Mesenchymal stem cell (in vitro differentiated cells and primary cell): Measurements from ENCODE around the gene POLR2I.

Source experiments
- DNase-seq: peaks from one replicate; pipeline ENCODE4 v3.0.0-alpha.2; 2013
- H2AFZ ChIP-seq: one replicate; pipeline ENCODE4 v1.6.1; 2013; ENCODE audit warnings: low read depth, mild to moderate bottlenecking, control low read depth, inconsistent platforms, low read length, moderate library complexity
- H2AK5ac ChIP-seq: 2 replicates; pipeline ENCODE4 v1.6.1; 2013; ENCODE audit warnings: low read length, moderate library complexity, mild to moderate bottlenecking, inconsistent platforms; ENCODE audit not compliant: severe bottlenecking
- H2BK120ac ChIP-seq: one replicate; pipeline ENCODE4 v1.6.1; 2013; ENCODE audit warnings: low read depth, mild to moderate bottlenecking, inconsistent platforms, low read length, moderate library complexity
- H2BK12ac ChIP-seq, 2 experiments: one replicate each; pipeline ENCODE4 v1.6.1; 2013; ENCODE audit warnings: inconsistent platforms in 2 of 2, low read length in 2 of 2, mild to moderate bottlenecking in 2 of 2, moderate library complexity in 2 of 2, control low read depth in 1 of 2
- H2BK15ac ChIP-seq: one replicate; pipeline ENCODE4 v1.6.1; 2013; ENCODE audit warnings: mild to moderate bottlenecking, low read depth, inconsistent platforms; ENCODE audit not compliant: poor library complexity, severe bottlenecking
- H2BK5ac ChIP-seq: 2 replicates; pipeline ENCODE4 v1.6.1; 2013; ENCODE audit warnings: low read depth, mild to moderate bottlenecking, low read length, control low read depth, inconsistent platforms; ENCODE audit not compliant: poor library complexity, severe bottlenecking
- H3K14ac ChIP-seq, 2 experiments: one replicate each; pipeline ENCODE4 v1.6.1; 2013; ENCODE audit warnings: inconsistent platforms in 2 of 2, low read length in 2 of 2, control low read depth in 1 of 2, mild to moderate bottlenecking in 1 of 2, moderate library complexity in 1 of 2
- H3K18ac ChIP-seq, 2 experiments: one replicate each; pipeline ENCODE4 v1.6.1; 2013; ENCODE audit warnings: inconsistent platforms in 2 of 2, low read length in 2 of 2, control low read depth in 1 of 2, low read depth in 1 of 2, mild to moderate bottlenecking in 1 of 2
- H3K23ac ChIP-seq, 2 experiments: one replicate each; pipeline ENCODE4 v1.6.1; 2013; ENCODE audit warnings: inconsistent platforms in 2 of 2, low read length in 2 of 2, mild to moderate bottlenecking in 2 of 2, moderate library complexity in 2 of 2, control low read depth in 1 of 2
- H3K27ac ChIP-seq: 2 replicates; pipeline ENCODE4 v1.5.1; 2013; ENCODE audit warnings: mild to moderate bottlenecking, moderate library complexity, low read length, control low read depth, inconsistent platforms; ENCODE audit not compliant: poor library complexity, severe bottlenecking
- H3K27me3 ChIP-seq, 2 experiments: 2 replicates each; pipeline versions ENCODE4 v1.6.1 to v1.7.0; 2013; ENCODE audit warnings: low read length in 2 of 2, mild to moderate bottlenecking in 2 of 2, moderate library complexity in 2 of 2, control low read depth in 1 of 2, inconsistent platforms in 1 of 2; ENCODE audit not compliant: control insufficient read depth in 1 of 2, insufficient read depth in 1 of 2
- H3K36me3 ChIP-seq, 2 experiments: 2 replicates each; pipeline versions ENCODE4 v1.6.1 to v1.7.0; 2013; ENCODE audit warnings: low read length in 2 of 2, control low read depth in 1 of 2, inconsistent platforms in 1 of 2, low read depth in 1 of 2, mild to moderate bottlenecking in 1 of 2; ENCODE audit not compliant: insufficient read depth in 2 of 2, control insufficient read depth in 1 of 2
- H3K4ac ChIP-seq, 2 experiments: one replicate each; pipeline ENCODE4 v1.6.1; 2013; ENCODE audit warnings: inconsistent platforms in 2 of 2, low read length in 2 of 2, mild to moderate bottlenecking in 2 of 2, moderate library complexity in 2 of 2, control low read depth in 1 of 2, low read depth in 1 of 2
- H3K4me1 ChIP-seq: 2 replicates; pipeline ENCODE4 v1.6.1; 2013; ENCODE audit warnings: low read depth, low read length, control low read depth; ENCODE audit not compliant: control insufficient read depth, insufficient read depth
- H3K4me2 ChIP-seq: 2 replicates; pipeline ENCODE4 v1.6.1; 2013; ENCODE audit warnings: low read length, mild to moderate bottlenecking, inconsistent platforms; ENCODE audit not compliant: poor library complexity, severe bottlenecking
- H3K4me3 ChIP-seq, 2 experiments: 2 replicates each; pipeline versions ENCODE4 v1.5.1 to v1.7.0; 2013; ENCODE audit warnings: low read length in 2 of 2, mild to moderate bottlenecking in 2 of 2, control low read depth in 1 of 2, low read depth in 1 of 2; ENCODE audit not compliant: insufficient read depth in 1 of 2
- H3K79me1 ChIP-seq: replicated peaks from 2 replicates; pipeline ENCODE4 v1.6.1; 2013; ENCODE audit warnings: mild to moderate bottlenecking, control low read depth, low read length, inconsistent platforms; ENCODE audit not compliant: poor library complexity, severe bottlenecking
- H3K9ac ChIP-seq: 2 replicates; pipeline ENCODE4 v1.7.0; 2013; ENCODE audit warnings: mild to moderate bottlenecking, low read length, moderate library complexity
- H3K9me3 ChIP-seq: 2 replicates; pipeline ENCODE4 v1.7.0; 2013; ENCODE audit warnings: mild to moderate bottlenecking, low read length; ENCODE audit not compliant: control insufficient read depth
- H4K8ac ChIP-seq: one replicate; pipeline ENCODE4 v1.6.1; 2013; ENCODE audit warnings: inconsistent platforms, mild to moderate bottlenecking, low read length, moderate library complexity
- H4K91ac ChIP-seq: one replicate; pipeline ENCODE4 v1.6.1; 2013; ENCODE audit warnings: mild to moderate bottlenecking, low read length, inconsistent platforms
- WGBS: methylation state at CpG from one replicate; pipeline ENCODE4 v1.1.7; 2013; ENCODE audit warnings: mixed read lengths; 5-methylcytosine and 5-hydroxymethylcytosine counted together

POLR2I gene

GRCh38 chr19:36141039-36141927 is 26.6 kb upstream of the POLR2I start:
- peak overlapping the region; percentile 100 for H3K9ac ChIP-seq
- peaks cover 39 to 41% of the 10 kb centered on the region in 2 experiments for H3K36me3 ChIP-seq
- no peaks in the 10 kb centered on the region for H3K9me3 ChIP-seq
- peak; percentile 86 for DNase-seq
- H4K91ac ChIP-seq: no peak overlapping the region
- H3K4ac ChIP-seq: peak overlapping the region in 1 of 2 experiments; percentile 100
- H2AK5ac ChIP-seq: peak overlapping the region; percentile 57
- H3K79me1 ChIP-seq: peaks cover 22% of the 10 kb centered on the region
- H3K14ac ChIP-seq: no peak overlapping the region
- peak overlapping the region in 1 of 2 experiments; percentile 88 for H3K18ac ChIP-seq
- no peak overlapping the region for H3K23ac ChIP-seq
- no peak overlapping the region for H2AFZ ChIP-seq
- WGBS: 22% methylated on average over 32 of the region's 42 CpGs
- peak overlapping the region; percentile 89 to 96 for H3K4me3 ChIP-seq
- H2BK15ac ChIP-seq: no peak overlapping the region
- no peak overlapping the region for H3K27ac ChIP-seq
- H2BK12ac ChIP-seq: no peak overlapping the region
- peaks cover 18% of the 10 kb centered on the region for H3K4me1 ChIP-seq
- H2BK120ac ChIP-seq: peak overlapping the region; percentile 65
- no peak overlapping the region for H2BK5ac ChIP-seq
- peak overlapping the region; percentile 79 for H4K8ac ChIP-seq
- H3K4me2 ChIP-seq: peak overlapping the region; percentile 57
- no peaks in the 10 kb centered on the region for H3K27me3 ChIP-seq

- peak overlapping the region; percentile 98 to 99 for H3K14ac ChIP-seq
- peak overlapping the region; percentile 98 for H2BK5ac ChIP-seq
- H3K23ac ChIP-seq: peak overlapping the region; percentile 14 to 99
- H2BK120ac ChIP-seq: peak overlapping the region; percentile 65
- peak; percentile 59 for DNase-seq
- peaks cover 18% of the 10 kb centered on the region for H3K4me1 ChIP-seq
- peak overlapping the region in 1 of 2 experiments; percentile 48 for H2BK12ac ChIP-seq
- H2AFZ ChIP-seq: no peak overlapping the region
- peak overlapping the region; percentile 100 for H3K9ac ChIP-seq
- peak overlapping the region; percentile 69 for H3K4me2 ChIP-seq
- H3K4ac ChIP-seq: peak overlapping the region; percentile 94 to 100
- no peaks in the 10 kb centered on the region for H3K27me3 ChIP-seq
- peak overlapping the region; percentile 89 to 96 for H3K4me3 ChIP-seq
- peaks cover 31 to 33% of the 10 kb centered on the region in 2 experiments for H3K36me3 ChIP-seq
- H4K8ac ChIP-seq: peak overlapping the region; percentile 79
- H2AK5ac ChIP-seq: peak overlapping the region; percentile 95
- WGBS: under 1% methylated on average over 18 of the region's 31 CpGs
- H4K91ac ChIP-seq: peak overlapping the region; percentile 80
- peak overlapping the region; percentile 98 for H3K27ac ChIP-seq
- peak overlapping the region; percentile 88 to 94 for H3K18ac ChIP-seq
- peaks cover 17% of the 10 kb centered on the region for H3K79me1 ChIP-seq
- peak overlapping the region; percentile 74 for H2BK15ac ChIP-seq
- H3K9me3 ChIP-seq: no peaks in the 10 kb centered on the region
Measured at GRCh38 chr19:36140304-36141038, 25.8 kb upstream of the POLR2I start.

- peak within 1 kb of the TSS in 1 of 2 experiments; percentile 48 for H2BK12ac ChIP-seq
- H3K4me1 ChIP-seq: peaks cover 18% of the 10 kb centered on the region
- H3K9me3 ChIP-seq: no peaks in the 10 kb centered on the region
- peaks cover 24 to 25% of the 10 kb centered on the region in 2 experiments for H3K36me3 ChIP-seq
- peak within 1 kb of the TSS; percentile 94 for H4K91ac ChIP-seq
- peak within 1 kb of the TSS; percentile 95 for H2AK5ac ChIP-seq
- peak within 1 kb of the TSS; percentile 100 for H3K27ac ChIP-seq
- no peaks in the 10 kb centered on the region for H3K27me3 ChIP-seq
- peaks cover 17% of the 10 kb centered on the region for H3K79me1 ChIP-seq
- H3K4ac ChIP-seq: peak within 1 kb of the TSS; percentile 94 to 100
- peak within 1 kb of the TSS; percentile 93 to 97 for H3K18ac ChIP-seq
- peak within 1 kb of the TSS; percentile 100 for H3K9ac ChIP-seq
- peak within 1 kb of the TSS; percentile 67 for H2AFZ ChIP-seq
- peak within 1 kb of the TSS; percentile 77 for H2BK15ac ChIP-seq
- H2BK120ac ChIP-seq: peak within 1 kb of the TSS; percentile 65
- H3K23ac ChIP-seq: peak within 1 kb of the TSS; percentile 14 to 99
- WGBS: under 1% methylated on average over 71 of the region's 75 CpGs
- H2BK5ac ChIP-seq: peak within 1 kb of the TSS; percentile 98
- peak; percentile 95 for DNase-seq
- peak within 1 kb of the TSS; percentile 94 for H4K8ac ChIP-seq
- H3K4me3 ChIP-seq: peak within 1 kb of the TSS; percentile 89 to 96
- peak within 1 kb of the TSS; percentile 98 to 99 for H3K14ac ChIP-seq
- H3K4me2 ChIP-seq: peak within 1 kb of the TSS; percentile 98
Measured at GRCh38 chr19:36139473-36140303, 25.0 kb upstream of the POLR2I start, which contains the start of gene CAPNS1. CAPNS1 (plus strand) TSS chr19:36140066; CDS start chr19:36141012, 946 bp downstream.
